HTR-8/SVneo (cell line): Measurements from ENCODE around the gene ARHGAP10.

Experiments
- DNase-seq: peaks from one replicate; pipeline ENCODE4 v3.0.0; 2011; ENCODE audit warnings: low spot score, mixed read lengths; ENCODE audit not compliant: insufficient read length
- FAIRE-seq: peaks from 2 replicates; lab custom pipeline; 2011; peaks lifted over from hg19 to GRCh38; lab: Jason Lieb, UNC

The ARHGAP10 gene

DNA sequence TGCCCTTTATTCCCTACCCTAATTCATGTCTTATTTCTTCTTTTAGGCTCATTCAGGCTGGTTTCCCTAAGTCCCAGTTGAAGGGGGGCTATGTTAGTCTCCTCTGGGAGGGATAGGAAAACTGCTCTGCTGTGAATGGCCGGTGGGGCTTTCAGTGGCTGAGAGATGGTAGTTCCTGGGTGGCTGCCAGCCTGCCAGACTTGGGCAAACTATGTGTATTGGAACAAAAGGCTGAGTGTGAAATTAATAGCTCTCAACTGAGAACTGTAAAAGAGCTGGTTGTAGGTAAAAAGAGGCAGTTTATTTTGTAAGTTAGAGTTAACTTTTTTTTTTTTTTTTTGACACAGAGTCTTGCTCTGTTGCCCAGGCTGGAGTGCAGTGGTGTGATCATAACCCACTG is 28.8 kb downstream of the ARHGAP10 start:
- FAIRE-seq (no peak), DNase-seq (no peak)

DNA sequence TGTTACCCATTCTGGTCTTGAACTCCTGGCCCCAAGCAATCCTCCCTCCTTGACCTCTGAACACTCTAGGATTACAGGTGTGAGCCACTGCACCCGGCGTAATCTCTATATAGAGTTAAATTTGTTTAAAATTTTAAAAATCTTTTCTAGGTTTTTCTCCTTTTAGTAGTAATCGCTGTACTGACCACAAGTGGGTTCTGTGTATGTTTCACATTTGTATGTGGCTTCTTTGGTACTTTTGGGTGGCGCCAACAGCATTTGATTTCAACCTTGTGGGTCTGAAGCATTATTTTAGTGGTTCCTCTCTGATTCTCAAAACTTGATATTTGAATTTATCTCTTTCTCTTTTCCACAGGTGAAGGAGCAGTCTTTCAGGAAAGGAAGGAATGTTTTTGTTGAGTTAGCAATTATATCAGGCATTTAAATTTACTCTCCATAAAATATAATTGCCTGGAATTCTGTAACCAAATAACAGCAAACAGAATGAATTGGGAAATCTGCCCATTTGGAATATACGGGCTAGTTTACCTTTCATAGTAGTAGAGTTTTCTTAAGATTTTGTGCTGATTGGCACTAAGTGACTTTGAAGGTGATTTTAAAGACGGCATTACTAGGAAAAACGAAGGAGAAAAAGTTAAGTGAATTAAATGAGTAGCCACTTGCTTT is 29.5 kb downstream of the ARHGAP10 start:
- no peak for FAIRE-seq
- DNase-seq, result no peak

DNA sequence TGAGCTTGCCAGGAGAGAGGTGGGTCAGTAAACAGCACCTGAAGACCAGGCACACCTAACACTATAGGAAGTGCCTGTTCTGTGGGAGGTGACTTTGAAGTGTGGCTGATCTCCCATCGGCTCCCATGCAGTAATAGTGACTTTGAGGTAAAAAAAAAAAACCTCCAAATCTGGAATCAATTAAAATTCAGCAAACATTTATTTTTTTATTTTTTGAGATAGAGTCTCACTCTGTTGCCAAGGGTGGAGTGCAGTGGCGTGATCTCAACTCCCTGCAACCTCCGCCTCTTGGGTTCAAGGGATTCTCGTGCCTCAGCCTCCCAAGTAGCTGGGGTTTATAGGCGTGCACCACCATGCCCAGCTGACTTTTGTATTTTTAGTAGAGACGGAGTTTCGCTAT is 32.4 kb downstream of the ARHGAP10 start:
- no peak for FAIRE-seq

DNA sequence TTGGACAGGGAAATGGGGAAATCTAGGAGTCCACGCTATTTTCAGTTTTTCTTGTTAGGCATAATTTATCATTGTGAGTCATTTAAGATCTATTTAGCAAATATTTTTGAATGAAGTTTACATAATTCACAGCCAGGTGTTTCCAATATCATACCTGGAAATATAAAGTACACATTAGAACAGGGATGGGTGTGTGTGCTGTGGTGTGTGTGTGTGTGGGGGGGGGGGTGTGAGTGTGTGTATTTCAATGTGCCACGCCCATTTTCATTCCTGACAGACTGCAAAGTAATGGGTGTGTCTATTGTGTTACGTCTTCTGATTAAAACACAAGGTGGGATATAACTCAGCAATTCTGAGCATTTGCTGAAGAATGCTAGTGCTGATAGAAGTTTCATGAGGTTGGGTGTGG is 33.2 kb downstream of the ARHGAP10 start:
- DNase-seq, result no peak
- no peak for FAIRE-seq

More for the DNA sequence above, 32.4 kb downstream of the ARHGAP10 start:
- DNase-seq, result no peak

DNA sequence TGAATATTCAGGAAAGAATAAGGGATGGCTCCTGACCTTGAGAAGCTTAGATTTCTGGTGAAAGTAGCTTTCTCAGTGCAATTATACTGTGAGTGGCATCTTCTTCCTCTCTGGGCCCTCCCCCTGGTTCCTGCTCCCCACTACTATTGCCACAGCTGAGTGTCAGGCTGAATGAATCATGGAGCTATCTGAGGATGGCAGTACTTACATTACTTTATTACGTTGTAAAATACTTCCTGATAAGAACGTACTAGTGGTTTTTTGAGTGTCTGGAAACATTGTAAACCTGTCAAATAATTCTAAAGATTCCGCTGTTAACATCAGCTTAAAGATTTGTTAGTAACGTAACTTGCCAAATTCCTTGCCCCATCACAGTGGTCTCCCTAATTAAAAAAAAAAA is 36.2 kb downstream of the ARHGAP10 start:
- DNase-seq (peak; percentile 74), FAIRE-seq (no peak)

DNA sequence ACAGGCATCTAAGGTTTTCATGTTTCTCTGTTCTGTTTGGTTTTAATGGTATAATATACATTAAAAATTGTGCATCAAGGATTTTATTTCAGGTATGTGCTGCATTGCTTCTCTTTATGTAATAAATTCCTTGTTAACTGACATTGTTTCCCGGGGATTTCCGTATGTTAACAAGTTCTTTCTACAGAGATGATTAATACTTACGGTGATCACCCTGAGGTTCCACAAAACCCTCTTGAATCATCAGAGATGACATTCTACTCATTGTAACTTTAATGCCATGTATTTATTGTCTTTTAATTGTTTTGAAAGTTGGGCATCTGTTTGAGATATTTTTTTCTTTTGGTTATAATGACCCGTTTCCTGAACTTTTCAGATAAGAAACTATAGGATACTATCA is 37.5 kb downstream of the ARHGAP10 start:
- no peak for DNase-seq
- FAIRE-seq, result no peak

DNA sequence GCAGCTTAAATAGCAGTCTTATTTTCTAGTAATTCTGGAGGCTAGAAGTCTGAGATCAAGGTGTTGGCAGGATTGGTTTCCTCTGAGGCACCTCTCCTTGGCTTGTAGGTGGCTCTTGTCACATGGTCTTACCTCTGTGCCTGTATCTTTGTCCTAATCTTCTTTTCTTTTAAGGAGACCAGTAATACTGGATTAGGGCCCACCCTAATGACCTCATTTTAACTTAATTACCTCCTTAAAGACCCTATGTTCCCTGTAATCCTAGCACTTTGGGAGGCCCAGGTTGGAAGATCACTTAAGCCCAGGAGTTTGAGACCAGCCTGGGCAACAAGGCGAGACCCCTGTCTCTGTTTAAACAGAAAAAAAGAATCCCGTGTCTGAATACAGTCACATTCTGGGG is 38.9 kb downstream of the ARHGAP10 start:
- no peak for FAIRE-seq
- no peak for DNase-seq

DNA sequence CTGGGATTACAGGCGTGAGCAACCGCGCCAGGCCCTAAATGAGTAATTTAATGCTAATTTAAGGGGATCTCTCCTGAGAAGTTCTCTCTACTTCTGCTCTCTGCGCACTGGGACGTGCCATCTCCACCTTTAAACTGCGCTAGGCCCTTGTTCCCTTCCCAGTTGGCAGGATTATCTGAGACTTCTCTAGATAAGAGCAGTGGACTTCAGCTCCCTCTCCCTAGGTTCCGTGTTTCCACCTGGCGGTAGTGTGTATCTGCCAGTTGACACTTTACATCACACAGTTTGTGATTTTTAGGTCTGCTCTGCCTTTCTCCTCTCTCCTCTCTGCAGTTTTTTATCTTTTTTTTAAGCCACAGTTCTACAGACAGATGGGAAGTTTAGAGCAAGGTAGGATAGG is 40.2 kb downstream of the ARHGAP10 start:
- no peak for FAIRE-seq
- DNase-seq, result no peak

DNA sequence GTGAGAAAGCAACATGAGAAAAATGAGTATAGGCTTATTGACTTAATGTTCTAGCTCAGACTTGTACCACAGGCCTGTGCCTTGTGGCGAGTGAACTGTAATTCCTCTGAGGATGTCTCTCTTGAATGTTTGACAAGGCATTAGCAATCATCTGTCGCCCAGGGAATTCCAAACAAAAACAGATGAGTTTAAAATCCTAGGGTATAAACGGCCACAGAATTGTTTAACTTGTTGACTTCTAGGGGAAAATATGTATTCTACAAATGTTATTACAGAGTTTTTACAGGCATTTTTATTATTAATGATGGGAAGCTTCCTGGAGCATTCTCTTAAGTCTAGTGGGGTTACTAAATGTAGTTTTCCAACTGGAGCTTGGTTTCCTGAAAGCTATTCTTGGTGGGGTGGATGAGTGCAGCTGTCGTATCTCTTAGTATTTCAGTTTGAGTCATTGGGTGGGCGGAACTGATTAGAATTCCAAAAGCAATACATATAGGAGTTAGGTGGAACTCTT is 40.6 kb downstream of the ARHGAP10 start:
- FAIRE-seq, result no peak
- DNase-seq, result peak; percentile 33

DNA sequence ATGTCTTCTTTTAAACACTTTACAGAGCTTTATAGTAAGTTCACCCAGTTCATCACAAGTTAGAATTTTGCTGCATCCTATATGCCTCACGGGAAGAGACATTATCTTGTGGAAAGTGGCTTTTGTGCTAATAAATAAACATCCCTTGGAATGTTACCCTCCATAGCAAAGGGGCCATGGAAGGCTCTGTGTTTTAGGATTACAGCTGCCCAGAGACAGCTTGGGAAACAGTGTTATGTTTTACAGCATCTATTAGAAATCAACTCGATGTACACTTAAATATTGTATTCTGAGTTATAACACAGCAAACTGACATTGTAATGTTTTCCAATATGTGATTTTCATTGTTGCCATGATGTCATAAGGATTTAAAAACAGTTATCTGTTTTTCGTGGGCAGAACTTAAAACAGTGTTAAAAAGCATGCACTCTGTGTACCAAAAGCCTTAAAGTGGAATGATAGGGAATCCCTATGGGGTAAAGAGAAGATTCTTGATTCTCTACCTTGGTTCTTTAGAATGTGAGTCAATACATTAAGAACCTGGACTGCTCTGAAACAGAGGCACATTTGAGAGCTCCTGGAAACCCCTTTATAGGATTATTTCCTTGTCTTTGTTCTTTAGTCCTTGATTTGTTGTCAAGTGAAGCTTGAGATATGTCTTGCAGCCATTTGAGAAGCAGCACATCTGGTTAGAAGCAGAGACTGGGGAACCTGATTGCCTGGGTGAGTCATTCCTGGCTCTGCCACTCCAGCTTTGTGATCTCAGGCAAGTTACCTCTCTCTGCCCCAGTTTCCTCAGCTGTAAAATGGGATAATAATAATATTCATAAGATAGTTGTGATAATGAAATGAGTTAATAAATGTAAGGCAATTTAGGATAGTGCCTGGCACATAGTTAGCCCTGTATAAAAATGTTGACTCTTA is 41.6 kb downstream of the ARHGAP10 start:
- FAIRE-seq (no peak), DNase-seq (no peak)

DNA sequence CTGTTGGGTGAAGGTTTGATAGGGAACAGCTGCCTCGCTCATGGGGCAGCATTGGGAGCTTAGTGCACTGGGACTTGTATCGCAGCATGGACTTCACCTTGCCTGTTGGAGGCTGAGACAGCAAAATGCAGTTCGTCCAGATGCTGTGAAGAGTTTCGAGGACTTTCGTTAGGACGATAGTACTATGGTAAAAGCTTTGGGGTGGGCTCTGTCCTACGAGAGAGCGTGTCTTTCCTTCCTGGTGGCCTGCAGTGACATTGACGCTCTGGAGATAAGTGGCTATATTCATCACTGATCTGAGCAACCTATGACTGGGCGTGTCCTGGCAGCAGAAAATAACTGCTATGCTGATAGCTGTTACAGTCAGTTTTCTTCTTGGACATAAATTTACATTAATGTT is 44.8 kb downstream of the ARHGAP10 start:
- FAIRE-seq, result no peak
- no peak for DNase-seq

DNA sequence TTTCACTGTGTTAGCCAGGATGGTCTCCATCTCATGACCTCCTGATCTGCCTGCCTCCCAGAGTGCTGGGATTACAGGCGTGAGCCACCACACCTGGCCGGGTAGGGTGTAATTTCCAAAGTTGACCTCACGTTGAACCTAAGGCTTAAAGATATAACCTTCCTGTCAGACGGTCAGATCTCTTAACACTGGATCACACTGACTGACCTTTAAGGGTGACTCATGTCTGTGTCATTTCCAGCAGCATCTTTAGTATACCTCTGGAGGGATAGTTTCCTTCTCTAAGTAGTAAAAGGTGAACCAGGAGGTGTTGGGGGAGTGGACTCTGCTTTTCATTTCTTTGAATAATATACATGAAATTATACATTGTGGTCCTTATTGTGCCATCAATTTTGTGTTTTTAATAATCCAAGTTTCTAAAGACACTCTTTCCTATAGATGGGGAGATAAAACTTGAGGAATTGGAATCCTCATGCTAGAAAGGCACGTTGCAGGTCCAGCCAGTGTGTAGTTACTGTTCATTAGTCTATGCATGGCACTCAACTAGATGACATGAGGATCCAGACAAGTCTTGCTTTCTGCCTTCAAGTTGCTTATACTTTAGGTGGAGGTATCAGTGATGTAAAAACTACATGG is 45.7 kb downstream of the ARHGAP10 start:
- DNase-seq, result peak; percentile 32

DNA sequence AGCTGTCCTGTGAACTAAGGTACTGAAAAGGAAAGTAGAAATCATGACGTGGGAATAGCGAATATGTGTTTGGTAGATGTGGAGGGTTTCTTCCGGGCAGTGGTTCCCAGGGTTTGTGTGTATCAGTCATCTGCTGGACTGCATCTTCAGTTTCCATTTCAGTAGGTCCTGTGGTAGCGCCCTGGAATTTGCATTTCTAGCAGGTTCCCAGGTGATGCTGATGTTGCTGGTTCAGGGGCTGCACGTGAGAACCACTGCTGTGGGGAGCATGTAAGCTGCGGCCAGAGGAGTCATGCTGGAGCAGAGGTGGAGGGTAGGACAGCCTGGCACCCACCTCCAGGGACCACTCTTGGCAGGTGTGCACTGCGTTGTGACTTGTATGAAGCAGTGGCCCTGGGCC is 47.1 kb downstream of the ARHGAP10 start:
- FAIRE-seq, result no peak
- no peak for DNase-seq

More for the DNA sequence above, 45.7 kb downstream of the ARHGAP10 start:
- peak; percentile 74 for FAIRE-seq

DNA sequence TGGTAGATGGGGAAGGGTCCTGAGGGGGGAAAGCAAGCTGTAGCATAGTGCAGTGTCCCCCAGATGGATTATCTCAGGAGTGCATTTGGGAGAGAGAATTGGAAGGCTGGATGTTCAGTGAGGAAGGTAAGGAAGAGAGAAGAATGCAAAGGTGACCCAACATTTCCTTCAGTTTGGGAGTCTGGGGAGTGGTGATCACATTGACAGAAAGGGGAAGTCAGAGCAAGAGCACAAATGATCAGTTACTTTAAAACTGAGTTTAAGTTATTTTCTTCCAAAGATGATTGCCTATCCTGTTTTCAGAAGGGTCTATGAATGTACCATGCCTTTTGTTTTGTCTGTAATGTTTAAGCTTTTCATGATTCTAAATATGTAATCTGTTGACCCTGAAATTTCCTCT is 47.6 kb downstream of the ARHGAP10 start:
- FAIRE-seq (no peak), DNase-seq (no peak)

DNA sequence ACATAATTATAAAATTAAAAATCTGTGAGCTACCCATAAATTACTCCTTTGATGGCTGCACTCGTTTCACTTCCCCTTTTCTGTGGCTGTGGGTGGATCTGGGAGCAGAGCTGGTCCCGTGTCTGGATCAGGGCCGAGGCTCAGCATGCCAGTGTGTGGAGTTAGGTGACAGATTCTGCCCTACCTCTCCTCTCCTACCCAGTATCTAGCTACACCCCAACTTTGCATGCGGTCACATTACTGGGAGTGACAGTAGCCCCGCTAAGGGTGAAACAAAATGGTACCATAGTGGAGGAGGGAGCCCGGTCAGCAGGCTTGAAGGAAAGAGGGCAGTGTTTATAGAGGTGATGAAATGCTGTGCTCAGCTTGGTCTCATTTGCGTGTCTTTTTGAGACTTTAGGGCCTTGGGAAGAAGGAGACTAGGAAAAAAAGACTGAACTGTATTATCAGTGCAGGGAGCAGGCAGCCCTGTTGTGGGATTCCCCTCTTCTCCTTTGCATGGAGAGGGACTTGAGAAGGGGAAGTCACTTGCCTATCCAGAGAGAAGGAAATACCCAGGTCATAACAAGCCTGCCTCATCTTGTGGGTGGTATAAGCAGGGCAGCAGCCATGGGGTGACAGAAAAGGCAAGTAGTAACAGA is 48.4 kb downstream of the ARHGAP10 start:
- FAIRE-seq (no peak), DNase-seq (no peak)

DNA sequence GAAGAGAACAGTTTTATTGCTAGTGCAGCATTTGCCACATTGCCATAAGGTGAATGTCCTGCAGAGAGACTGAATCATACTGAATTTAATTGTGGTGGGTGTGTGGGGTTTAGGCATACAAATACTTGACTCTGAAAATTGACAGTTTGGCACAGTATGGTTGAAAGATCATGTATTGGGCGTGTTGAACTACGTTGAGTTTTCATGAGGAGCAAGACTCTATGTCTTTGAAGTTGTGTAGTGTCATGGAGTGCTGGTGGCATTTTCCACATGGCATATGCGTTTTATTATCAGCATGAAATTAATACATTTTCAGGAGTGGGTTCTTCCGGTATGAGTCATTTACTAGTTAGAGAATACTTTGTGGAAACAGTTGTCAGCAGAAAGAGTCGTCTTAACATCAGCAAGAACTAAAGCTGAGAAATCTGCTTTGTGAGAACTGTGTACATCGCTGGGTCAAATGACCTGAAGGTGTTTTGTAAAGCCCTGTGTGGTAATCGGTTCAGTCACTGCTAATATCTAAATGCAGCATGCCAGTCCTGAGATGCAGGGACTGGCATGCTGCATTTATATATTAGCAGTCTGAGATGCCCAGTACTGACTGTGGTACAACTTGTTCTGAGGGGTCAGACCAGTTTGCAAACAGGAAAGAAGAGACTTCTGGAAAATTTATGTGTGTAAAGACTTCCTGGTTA is 50.3 kb downstream of the ARHGAP10 start:
- DNase-seq (peak; percentile 14), FAIRE-seq (peak; percentile 54)

DNA sequence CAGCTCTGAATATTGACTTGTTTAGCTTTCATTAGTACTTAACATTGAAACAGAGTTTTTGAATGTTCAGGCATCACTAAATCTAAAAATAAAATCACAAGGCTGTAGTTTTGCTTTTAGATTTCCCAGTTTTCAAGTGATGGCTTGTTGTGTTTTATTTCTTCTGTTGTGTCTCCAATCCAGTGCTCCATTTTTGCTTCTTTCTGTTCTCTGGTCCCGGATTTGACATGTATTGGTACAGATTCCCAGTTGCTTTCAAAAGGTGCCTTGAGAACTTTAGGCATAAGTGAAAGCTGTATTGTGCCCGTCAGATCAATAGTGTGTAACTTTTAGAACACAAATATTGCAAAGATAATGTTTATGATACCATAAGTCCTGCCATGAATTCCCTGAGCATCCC is 53.2 kb downstream of the ARHGAP10 start:
- FAIRE-seq (no peak), DNase-seq (no peak)

DNA sequence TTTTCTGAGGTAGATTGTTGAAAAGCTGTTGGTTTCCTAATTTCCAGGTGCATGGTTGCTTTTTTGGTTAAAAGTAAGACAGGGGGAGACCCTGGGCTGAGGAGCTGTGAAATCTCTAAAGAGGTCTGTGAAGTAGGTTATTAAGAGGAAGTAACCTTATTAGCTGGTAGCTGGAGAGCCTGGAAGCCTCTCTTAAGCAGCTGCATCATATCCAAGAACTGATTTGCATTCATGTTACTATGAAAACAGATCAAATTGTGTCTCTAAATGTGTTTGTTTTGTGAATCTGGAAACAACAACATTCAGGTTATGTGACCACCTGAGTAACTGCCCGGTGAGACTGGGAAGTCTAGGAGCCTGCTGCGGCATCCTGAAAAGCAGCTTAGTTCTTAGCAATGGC is 54.1 kb downstream of the ARHGAP10 start:
- no peak for FAIRE-seq
- DNase-seq, result no peak

DNA sequence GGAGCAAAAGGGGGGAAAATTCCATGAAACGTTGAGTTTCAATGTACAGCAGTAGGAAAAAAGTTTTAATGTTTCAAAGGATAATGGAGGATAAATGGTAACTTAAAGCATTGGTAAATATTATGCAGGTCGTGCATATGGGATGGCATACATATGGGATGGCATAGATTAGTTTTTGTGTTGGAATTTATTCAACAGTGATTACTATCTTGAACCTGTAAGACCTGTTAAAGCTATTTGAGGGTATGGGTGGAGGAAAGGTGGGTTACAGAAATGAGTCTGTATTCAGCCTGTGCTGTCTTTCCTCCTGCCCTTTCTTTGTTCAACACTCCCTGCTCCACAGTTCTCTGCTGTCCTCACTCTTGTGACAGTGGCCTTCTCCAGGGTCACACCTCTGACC is 54.6 kb downstream of the ARHGAP10 start:
- FAIRE-seq, result no peak
- DNase-seq, result no peak

DNA sequence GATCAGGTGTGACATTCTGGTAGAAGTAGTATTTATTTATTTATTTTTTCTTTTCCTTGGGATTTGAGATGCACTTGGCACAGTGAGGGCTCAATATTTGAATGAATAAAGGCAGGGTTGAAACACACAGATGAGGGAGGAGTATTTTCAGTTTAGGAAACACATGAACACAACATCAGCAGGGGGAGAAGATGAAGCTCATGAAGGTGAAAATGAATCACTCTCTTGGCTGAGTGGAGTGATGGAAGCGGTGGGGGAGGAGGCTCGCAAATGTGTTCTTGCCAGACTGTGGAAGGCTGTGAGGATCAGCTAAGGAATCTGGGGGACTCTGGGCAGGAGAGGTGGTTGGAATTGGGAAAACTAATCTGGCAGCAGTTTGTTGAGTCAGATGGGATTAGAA is 55.3 kb downstream of the ARHGAP10 start:
- FAIRE-seq, result peak; percentile 78
- no peak for DNase-seq
